Fibroblast of pulmonary artery (primary cell): Measurements from ENCODE around the gene ETV3.
A peak's percentile ranks its signal among the peaks of the same experiment; 100 is the strongest.

ENCODE experiments used
- DNase-seq: peaks from one replicate; pipeline ENCODE4 v3.0.0-alpha.2; 2010; ENCODE audit warnings: low read depth
- H3K4me3 ChIP-seq: replicated peaks from 2 replicates; pipeline ENCODE4 v1.5.1; 2011; ENCODE audit warnings: low read depth, mild to moderate bottlenecking, control low read depth, low read length, moderate library complexity
- TF ChIP-seq, protein P1 (sequence below): IDR thresholded peaks from 2 replicates; pipeline ENCODE4 v1.5.1; 2011; ENCODE audit warnings: mild to moderate bottlenecking, control low read depth, low read length, inconsistent platforms; ENCODE audit errors: missing control alignments

ETV3 gene

DNA sequence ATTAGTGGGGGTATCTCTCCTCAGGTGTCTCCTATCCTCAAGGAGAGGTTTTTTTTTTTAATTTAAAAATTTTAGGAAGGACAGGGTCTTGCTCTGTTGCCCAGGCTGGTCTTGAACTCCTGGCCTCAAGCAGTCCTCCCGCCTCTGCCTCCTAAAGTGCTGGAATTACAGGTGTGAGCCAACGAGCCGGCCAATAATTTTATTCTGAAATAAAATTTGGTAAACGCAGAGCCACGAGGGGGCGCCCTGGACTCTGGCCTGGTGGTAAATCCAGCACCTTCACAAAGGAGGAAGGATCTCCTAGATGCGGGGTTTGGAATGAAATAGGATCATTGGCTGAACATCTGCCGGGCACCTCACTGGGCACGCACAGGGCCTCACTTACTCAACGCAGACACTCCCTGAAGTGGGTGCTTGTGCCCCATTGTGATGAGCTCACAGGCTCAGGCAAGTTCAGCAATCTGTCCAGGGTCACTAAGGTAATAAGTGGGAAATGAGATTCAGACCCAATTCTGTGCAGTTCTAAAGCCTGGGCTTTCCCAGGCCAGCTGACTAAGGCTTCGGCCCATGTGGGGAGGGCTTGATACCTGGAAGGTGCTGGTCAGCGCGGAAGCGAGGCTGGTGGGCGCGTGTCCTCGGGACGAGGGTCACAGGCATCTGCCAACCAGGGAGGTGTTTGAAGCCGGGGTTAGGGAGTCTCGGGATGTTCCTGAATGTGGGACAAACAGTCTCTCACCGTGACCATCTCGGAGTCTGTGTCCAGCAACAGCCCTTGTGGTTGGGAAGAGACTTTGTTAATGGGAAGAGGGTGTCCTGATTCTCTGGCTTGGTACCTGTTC is 32.7 kb upstream of the ETV3 start:
- TF ChIP-seq, protein P1, sequence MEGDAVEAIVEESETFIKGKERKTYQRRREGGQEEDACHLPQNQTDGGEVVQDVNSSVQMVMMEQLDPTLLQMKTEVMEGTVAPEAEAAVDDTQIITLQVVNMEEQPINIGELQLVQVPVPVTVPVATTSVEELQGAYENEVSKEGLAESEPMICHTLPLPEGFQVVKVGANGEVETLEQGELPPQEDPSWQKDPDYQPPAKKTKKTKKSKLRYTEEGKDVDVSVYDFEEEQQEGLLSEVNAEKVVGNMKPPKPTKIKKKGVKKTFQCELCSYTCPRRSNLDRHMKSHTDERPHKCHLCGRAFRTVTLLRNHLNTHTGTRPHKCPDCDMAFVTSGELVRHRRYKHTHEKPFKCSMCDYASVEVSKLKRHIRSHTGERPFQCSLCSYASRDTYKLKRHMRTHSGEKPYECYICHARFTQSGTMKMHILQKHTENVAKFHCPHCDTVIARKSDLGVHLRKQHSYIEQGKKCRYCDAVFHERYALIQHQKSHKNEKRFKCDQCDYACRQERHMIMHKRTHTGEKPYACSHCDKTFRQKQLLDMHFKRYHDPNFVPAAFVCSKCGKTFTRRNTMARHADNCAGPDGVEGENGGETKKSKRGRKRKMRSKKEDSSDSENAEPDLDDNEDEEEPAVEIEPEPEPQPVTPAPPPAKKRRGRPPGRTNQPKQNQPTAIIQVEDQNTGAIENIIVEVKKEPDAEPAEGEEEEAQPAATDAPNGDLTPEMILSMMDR: peak; percentile 57
- DNase-seq: peak; percentile 35
- H3K4me3 ChIP-seq: no peak overlapping the region

DNA sequence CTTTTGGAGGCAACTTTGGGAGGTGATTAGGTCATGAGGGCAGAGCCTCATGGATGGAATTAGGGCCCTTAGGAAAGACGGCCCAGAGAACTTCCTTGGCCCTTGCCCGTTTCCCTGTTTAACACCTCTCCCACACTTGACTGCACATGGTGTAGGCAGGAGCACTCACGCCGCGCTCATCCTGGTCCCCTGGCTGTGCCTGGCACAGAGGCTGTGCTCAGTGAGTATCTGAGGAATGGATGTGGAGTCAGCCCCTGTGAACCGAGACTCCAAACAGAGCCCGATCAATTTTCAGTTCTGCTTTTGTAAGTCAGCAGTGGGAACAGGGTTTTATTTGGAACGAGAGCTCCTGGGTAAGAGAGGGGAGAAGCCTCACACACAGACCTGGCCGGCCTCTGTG is 29.8 kb upstream of the ETV3 start:
- no peak overlapping the region for H3K4me3 ChIP-seq
- TF ChIP-seq, protein P1: no peak
- DNase-seq: no peak

DNA sequence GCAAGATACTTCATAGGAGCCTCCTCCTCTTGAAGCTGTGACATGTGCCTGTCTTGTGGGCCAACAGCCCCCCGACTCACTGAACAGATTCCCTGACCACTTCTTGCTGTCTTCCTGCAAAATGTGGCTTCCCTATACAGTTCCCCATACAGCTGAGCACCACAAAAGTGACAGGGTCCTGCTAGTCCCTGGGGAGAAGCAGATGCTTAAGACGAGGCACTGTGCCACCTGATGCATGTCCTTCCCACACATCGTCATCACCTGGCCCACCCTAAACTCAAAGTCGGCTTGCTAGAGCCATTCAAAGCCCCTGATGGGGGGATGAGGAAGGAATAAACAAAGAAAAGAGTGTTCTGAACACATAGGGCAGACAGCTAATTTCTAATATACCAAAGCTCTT is 29.2 kb upstream of the ETV3 start:
- DNase-seq: no peak
- H3K4me3 ChIP-seq: no peak overlapping the region
- TF ChIP-seq, protein P1: no peak

DNA sequence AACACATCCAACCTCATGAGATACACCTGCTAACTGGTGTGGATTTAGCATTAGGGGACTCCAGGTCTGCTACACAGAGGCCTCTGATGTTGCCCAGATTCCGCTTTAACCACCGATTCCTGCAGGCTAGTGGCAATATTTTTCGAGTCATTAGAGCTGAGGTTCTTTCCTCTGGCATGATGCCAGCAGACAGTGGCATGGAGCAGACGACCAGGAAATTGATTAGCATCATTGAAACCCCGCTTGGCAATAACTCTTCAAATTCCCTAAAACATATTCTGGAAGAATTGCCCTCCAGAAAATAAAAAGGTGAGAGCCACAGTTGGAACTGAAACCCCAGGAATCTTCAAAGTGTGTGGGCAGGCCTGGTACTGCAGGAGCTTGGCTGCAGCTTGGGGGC is 28.4 kb upstream of the ETV3 start:
- DNase-seq: no peak
- H3K4me3 ChIP-seq: no peak overlapping the region
- TF ChIP-seq, protein P1: no peak

- no peak overlapping the region for H3K4me3 ChIP-seq
- TF ChIP-seq, protein P1: peak; percentile 96
- peak; percentile 64 for DNase-seq
Measured at GRCh38 chr1:157163273-157164127, 25.3 kb upstream of the ETV3 start.

- TF ChIP-seq, protein P1: no peak
- no peak overlapping the region for H3K4me3 ChIP-seq
Measured at GRCh38 chr1:157162345-157162744, 24.1 kb upstream of the ETV3 start.

More at GRCh38 chr1:157162345-157162744, 24.1 kb upstream of the ETV3 start:
- no peak for DNase-seq
